HepG2 (cell line): ENCODE data around the gene ARL4D. TPM values are rescaled to one million over a fixed set of nuclear protein-coding genes. Genes with fewer than 3 reads are reported as not detected.

Experiments
- ATF5 ChIP-seq: sonication (generic); formaldehyde crosslinking; IDR thresholded peaks from 2 replicates; pipeline ENCODE4 v1.4.0; 2020; ENCODE audit warnings: mild to moderate bottlenecking, low read depth, missing genetic modification reagents
- CBX5 ChIP-seq: sonication (generic); formaldehyde crosslinking; IDR thresholded peaks from 2 replicates; pipeline ENCODE4 v1.4.0; 2020; ENCODE audit warnings: missing genetic modification reagents, borderline replicate concordance
- CHCHD3 ChIP-seq: sonication (generic); formaldehyde crosslinking; IDR thresholded peaks from 2 replicates; pipeline ENCODE4 v1.8.0; 2022; ENCODE audit warnings: mild to moderate bottlenecking, missing genetic modification reagents, moderate library complexity
- ELF1 ChIP-seq: sonication (generic); formaldehyde crosslinking; IDR thresholded peaks from 2 replicates; pipeline ENCODE4 v1.4.0; 2020; ENCODE audit warnings: missing genetic modification reagents
- ETS1 ChIP-seq: sonication (generic); formaldehyde crosslinking; IDR thresholded peaks from 2 replicates; pipeline ENCODE4 v1.4.0; 2020; ENCODE audit warnings: missing genetic modification reagents
- HCFC1 ChIP-seq: fragments of 150-350 bp; IDR thresholded peaks from 2 replicates; pipeline ENCODE4 v1.6.1; 2014; ENCODE audit warnings: low read depth, low read length
- HOMEZ ChIP-seq: IDR thresholded peaks from 2 replicates; pipeline ENCODE4 v1.6.1; 2016; ENCODE audit warnings: low read depth
- KDM1A ChIP-seq: IDR thresholded peaks from 2 replicates; pipeline ENCODE4 v1.6.1; 2016; ENCODE audit warnings: missing compliant biosample characterization
- KLF6 ChIP-seq: IDR thresholded peaks from 2 replicates; pipeline ENCODE4 v1.8.0; 2016; ENCODE audit warnings: missing biosample characterization, missing genetic modification reagents
- NCOA1 ChIP-seq: sonication (generic); formaldehyde crosslinking; IDR thresholded peaks from 2 replicates; pipeline ENCODE4 v1.9.0; 2021; ENCODE audit warnings: missing genetic modification reagents
- NCOA2 ChIP-seq: sonication (generic); formaldehyde crosslinking; IDR thresholded peaks from 2 replicates; pipeline ENCODE4 v1.8.0; 2022; ENCODE audit warnings: inconsistent platforms
- SMYD3 ChIP-seq: sonication (generic); formaldehyde crosslinking; IDR thresholded peaks from 2 replicates; pipeline ENCODE4 v1.8.1; 2023; ENCODE audit warnings: mild to moderate bottlenecking, missing genetic modification reagents
- SNAPC4 ChIP-seq: sonication (generic); formaldehyde crosslinking; IDR thresholded peaks from 2 replicates; pipeline ENCODE4 v1.4.0; 2020; ENCODE audit warnings: mild to moderate bottlenecking, missing genetic modification reagents
- ZBTB20 ChIP-seq: sonication (generic); formaldehyde crosslinking; IDR thresholded peaks from 2 replicates; pipeline ENCODE4 v1.8.1; 2023; ENCODE audit warnings: missing genetic modification reagents, low read depth, mild to moderate bottlenecking, borderline replicate concordance
- ZMAT3 ChIP-seq: sonication (generic); formaldehyde crosslinking; conservative IDR thresholded peaks from 2 replicates; pipeline ENCODE4 v1.7.0; 2021; ENCODE audit warnings: missing genetic modification reagents
- ZMYM2 ChIP-seq: sonication (generic); formaldehyde crosslinking; IDR thresholded peaks from 2 replicates; pipeline ENCODE4 v1.8.0; 2022; ENCODE audit warnings: mild to moderate bottlenecking, missing genetic modification reagents
- polyA plus RNA-seq, 8 experiments: library from polyadenylated mRNA; depleted of rRNA in 3 of 8; stranded (reverse) in 7 of 8; unstranded in 1 of 8; fragments of >200 nt; fragmentation: Illumina TruSeq in 4 of 8; extraction: Trizol in 4 of 8; gene quantifications; 2 replicates each; pipeline versions ENCODE4 v1.2.1 to v1.2.3, GENCODE V29; 2011 to 2016; ENCODE audit warnings: low read depth in 4 of 8, missing spikeins in 1 of 8, mixed read lengths in 1 of 8; ENCODE audit not compliant: insufficient read depth in 1 of 8
- total RNA-seq, 5 experiments: library from RNA; depleted of rRNA; stranded (reverse); fragments of >200 nt; fragmentation: Illumina TruSeq; extraction: Trizol; gene quantifications; 2 replicates each; pipeline ENCODE4 v1.2.3, GENCODE V29; 2016; ENCODE audit warnings: low read depth in 1 of 5
- TF ChIP-seq, protein P1 (sequence below): sonication (generic); formaldehyde crosslinking; conservative IDR thresholded peaks from 2 replicates; pipeline ENCODE4 v1.4.0; 2020; ENCODE audit warnings: missing genetic modification reagents
- TF ChIP-seq, protein P2 (sequence below): IDR thresholded peaks from 2 replicates; pipeline ENCODE4 v1.6.1; 2016; ENCODE audit warnings: missing biosample characterization, missing genetic modification reagents, low read depth

ARL4D gene
- total and polyA plus RNA-seq, 2 of the 13 experiments (the other 11 are each of a cell fraction or from before 2014, with no cell fraction given), result 9.0 to 25.9 TPM

GRCh38 chr17:43360739-43361505, 37.9 kb upstream of the ARL4D start (continued):
- TF ChIP-seq ATF5 (0 out of 2 replicates have a peak, but pooled peaks have one; percentile 76), ETS1 (0 out of 2 replicates have a peak, but pooled peaks have one; percentile 72), NCOA1 (no peak; the same call in 1 of the 2 replicates), ELF1 (CRISPR knock-in tag) (peak; percentile 68; the same call in 1 of the 2 replicates), SNAPC4 (CRISPR knock-in tag) (peak; percentile 100), CHCHD3 (CRISPR knock-in tag) (peak; percentile 66; the same call in 1 of the 2 replicates), CBX5 (peak; percentile 91), HCFC1 (peak; percentile 51; the same call in 1 of the 2 replicates), ZMYM2 (CRISPR knock-in tag) (no peak), SMYD3 (CRISPR knock-in tag) (peak; percentile 99), ZMAT3 (CRISPR knock-in tag) (peak; percentile 66), HOMEZ (no peak; the same call in 1 of the 2 replicates), NCOA2 (peak; percentile 88), ZBTB20 (CRISPR knock-in tag) (peak; percentile 95), KDM1A (CRISPR knock-in tag) (no peak), KLF6 (CRISPR knock-in tag) (peak; percentile 99)
- TF ChIP-seq, protein P1, sequence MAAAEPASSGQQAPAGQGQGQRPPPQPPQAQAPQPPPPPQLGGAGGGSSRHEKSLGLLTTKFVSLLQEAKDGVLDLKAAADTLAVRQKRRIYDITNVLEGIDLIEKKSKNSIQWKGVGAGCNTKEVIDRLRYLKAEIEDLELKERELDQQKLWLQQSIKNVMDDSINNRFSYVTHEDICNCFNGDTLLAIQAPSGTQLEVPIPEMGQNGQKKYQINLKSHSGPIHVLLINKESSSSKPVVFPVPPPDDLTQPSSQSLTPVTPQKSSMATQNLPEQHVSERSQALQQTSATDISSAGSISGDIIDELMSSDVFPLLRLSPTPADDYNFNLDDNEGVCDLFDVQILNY (CRISPR knock-in tag), result 0 out of 2 replicates have a peak, but pooled peaks have one; percentile 70
- TF ChIP-seq, protein P2, sequence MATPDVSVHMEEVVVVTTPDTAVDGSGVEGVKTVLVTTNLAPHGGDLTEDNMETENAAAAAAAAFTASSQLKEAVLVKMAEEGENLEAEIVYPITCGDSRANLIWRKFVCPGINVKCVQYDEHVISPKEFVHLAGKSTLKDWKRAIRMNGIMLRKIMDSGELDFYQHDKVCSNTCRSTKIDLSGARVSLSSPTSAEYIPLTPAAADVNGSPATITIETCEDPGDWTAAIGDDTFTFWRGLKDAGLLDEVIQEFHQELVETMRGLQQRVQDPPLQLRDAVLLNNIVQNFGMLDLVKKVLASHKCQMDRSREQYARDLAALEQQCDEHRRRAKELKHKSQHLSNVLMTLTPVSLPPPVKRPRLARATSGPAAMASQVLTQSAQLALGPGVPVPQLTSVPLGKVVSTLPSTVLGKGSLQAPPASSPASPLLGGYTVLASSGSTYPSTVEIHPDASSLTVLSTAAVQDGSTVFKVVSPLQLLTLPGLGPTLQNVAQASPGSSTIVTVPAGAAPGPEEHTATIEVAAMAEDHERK (CRISPR knock-in tag), result peak; percentile 70
